Ishikawa (cell line): ENCODE measurements around the gene RB1.

Experiments used
- CEBPB ChIP-seq: IDR thresholded peaks from 2 replicates; pipeline ENCODE4 v1.6.1; 2012
- CREB1 ChIP-seq: IDR thresholded peaks from 2 replicates; pipeline ENCODE4 v1.6.1; 2012; ENCODE audit warnings: low read depth
- EGR1 ChIP-seq: IDR thresholded peaks from 2 replicates; pipeline ENCODE4 v1.6.1; 2012
- EP300 ChIP-seq: IDR thresholded peaks from 2 replicates; pipeline ENCODE4 v1.6.1; 2012; ENCODE audit warnings: borderline replicate concordance
- FOXM1 ChIP-seq: IDR thresholded peaks from 2 replicates; pipeline ENCODE4 v1.6.1; 2012; ENCODE audit warnings: low read depth, borderline replicate concordance
- MAX ChIP-seq: IDR thresholded peaks from 2 replicates; pipeline ENCODE4 v1.6.1; 2012
- NFIC ChIP-seq: IDR thresholded peaks from 2 replicates; pipeline ENCODE4 v1.6.1; 2012
- RAD21 ChIP-seq: IDR thresholded peaks from 2 replicates; pipeline ENCODE4 v1.6.1; 2012; ENCODE audit warnings: low read depth
- REST ChIP-seq: IDR thresholded peaks from 2 replicates; pipeline ENCODE4 v1.6.1; 2012; ENCODE audit warnings: low read depth, mild to moderate bottlenecking
- TAF1 ChIP-seq: IDR thresholded peaks from 2 replicates; pipeline ENCODE4 v1.6.1; 2012; ENCODE audit warnings: low read depth, mild to moderate bottlenecking
- TCF12 ChIP-seq: IDR thresholded peaks from 2 replicates; pipeline ENCODE4 v1.6.1; 2012; ENCODE audit warnings: low read depth
- TEAD4 ChIP-seq: IDR thresholded peaks from 2 replicates; pipeline ENCODE4 v1.6.1; 2012
- USF1 ChIP-seq: IDR thresholded peaks from 2 replicates; pipeline ENCODE4 v1.6.1; 2012
- YY1 ChIP-seq: IDR thresholded peaks from 2 replicates; pipeline ENCODE4 v1.6.1; 2012; ENCODE audit warnings: low read depth
- ZBTB7A ChIP-seq: IDR thresholded peaks from 2 replicates; pipeline ENCODE4 v1.6.1; 2012; ENCODE audit warnings: low read depth

Gene RB1

GRCh38 chr13:48266150-48266549, 37.4 kb upstream of the RB1 start:
- TF ChIP-seq YY1 (no peak), USF1 (no peak), TAF1 (no peak), TCF12 (no peak), REST (no peak), CEBPB (no peak), CREB1 (no peak), EGR1 (no peak), TEAD4 (no peak)

DNA sequence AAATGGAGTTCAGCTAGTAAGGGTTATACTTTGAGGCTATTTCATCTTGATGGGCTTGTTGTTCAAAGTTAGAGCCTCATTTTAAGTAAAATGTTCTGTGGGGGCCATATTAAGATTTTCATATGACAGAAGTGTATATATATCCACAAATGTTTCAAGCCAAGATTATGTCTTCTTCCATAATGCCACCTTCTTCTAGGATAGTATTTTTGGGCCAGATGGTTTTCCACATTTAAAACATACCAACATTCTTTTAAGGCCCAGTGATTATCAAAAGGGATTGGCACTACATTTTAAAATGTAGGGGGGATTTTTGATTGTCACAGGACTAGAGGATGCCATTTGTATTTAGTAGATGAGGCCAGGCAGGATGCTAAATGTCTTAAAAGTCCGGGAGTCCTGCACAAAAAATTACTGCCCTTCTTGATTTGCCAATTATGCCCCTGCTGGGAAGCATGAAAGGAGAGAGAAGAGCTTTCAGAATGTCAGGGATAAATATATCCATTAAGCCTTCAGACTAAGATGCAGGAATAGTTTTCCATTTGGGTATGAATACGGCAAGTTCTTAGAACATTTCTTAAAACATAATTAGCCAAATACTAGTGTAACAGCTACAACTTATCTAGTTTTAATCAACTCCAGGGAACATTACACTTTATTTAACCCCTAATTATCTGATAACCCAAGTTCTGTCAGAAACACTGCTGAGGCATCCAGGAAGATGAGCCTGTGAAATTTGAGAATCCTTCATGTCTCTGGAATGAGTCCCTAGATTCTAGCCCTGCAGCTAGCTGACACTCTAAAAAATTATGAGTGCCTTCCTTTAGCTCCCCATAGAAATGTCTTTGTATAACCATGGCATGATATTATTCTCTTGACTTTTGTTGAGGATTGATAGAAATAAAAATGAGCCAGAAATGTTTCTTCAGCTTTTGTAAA, 36.6 kb upstream of the RB1 start:
- TF ChIP-seq CREB1 (no peak), MAX (no peak), TCF12 (no peak), EGR1 (no peak), EP300 (no peak), FOXM1 (no peak), CEBPB (no peak), NFIC (no peak)

DNA sequence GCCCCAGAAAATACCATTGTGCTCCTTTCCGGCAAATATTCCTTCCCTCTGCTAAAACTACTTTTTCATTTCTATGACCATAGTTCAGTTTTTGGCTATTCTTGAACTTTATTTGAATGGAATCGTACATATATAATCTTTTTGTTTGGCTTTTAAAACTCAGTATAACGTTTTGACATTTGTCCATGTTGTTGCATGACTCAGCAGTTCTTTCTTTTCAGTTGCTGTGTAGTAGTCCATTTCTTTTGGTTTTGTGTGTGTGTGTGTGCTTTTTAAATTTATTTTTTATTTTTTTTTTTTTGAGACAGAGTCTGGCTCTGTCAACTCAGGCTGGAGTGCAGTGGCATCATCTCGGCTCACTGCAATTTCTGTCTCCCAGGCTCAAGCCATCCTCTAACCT, 35.5 kb upstream of the RB1 start:
- TF ChIP-seq YY1 = no peak
- TF ChIP-seq ZBTB7A = no peak
- TF ChIP-seq CEBPB = no peak
- TF ChIP-seq REST = no peak
- no peak for TF ChIP-seq USF1
- TF ChIP-seq FOXM1 = no peak
- TF ChIP-seq RAD21 = no peak
- TF ChIP-seq EP300 = no peak
- TF ChIP-seq NFIC = no peak
- no peak for TF ChIP-seq TCF12
- TF ChIP-seq CREB1 = no peak
- no peak for TF ChIP-seq TEAD4
- TF ChIP-seq EGR1 = no peak
- TF ChIP-seq TAF1 = no peak
- no peak for TF ChIP-seq MAX

DNA sequence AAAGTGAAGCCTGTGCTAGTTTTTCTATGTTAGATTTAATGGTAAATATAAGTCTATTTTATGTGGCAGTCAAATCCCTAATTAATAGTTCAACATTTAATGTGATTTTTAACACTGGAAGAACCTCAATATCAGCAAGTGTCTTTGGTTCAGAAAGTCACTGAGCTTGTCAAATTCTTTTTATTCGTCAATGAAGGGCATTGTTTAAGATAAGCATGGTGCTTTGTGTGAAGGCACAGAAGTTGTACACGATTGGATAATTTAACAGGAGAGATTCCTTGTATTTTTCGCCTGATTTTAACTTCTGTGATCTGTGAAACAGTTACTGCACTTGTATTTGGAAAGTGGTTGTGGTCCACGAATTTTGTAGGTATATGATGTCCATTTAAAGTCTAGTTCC, 30.2 kb upstream of the RB1 start:
- TF ChIP-seq CREB1 (no peak), RAD21 (no peak), TCF12 (no peak), USF1 (no peak), EGR1 (no peak), REST (no peak), ZBTB7A (no peak), MAX (no peak), TAF1 (no peak), FOXM1 (no peak), YY1 (no peak), TEAD4 (no peak), CEBPB (no peak), NFIC (no peak), EP300 (no peak)
